Body of pancreas (tissue), 4 donors: ENCODE measurements around the gene HOXC5. TPM values are rescaled to one million over a fixed set of nuclear protein-coding genes. Genes with fewer than 3 reads are reported as not detected.
A peak's percentile ranks its signal among the peaks of the same experiment; 100 is the strongest.

Experiments used
- ATAC-seq: fragments of 150-250 bp; one replicate; pipeline ENCODE4 v1.9.1; 2016
- DNase-seq, 4 donors: peaks; one replicate each; pipeline ENCODE4 v3.0.0-alpha.2; 2019
- H3K27ac ChIP-seq, 4 donors: fragments of 200-600 bp; sonication (generic); 1 replicate in 3 of 4; 2 replicates in 1 of 4; pipeline versions ENCODE4 v1.5.1 to v1.6.1; 2016 to 2019; ENCODE audit warnings: mild to moderate bottlenecking in 1 of 4, mixed read lengths in 1 of 4, moderate library complexity in 1 of 4
- H3K27me3 ChIP-seq, 2 donors: fragments of 200-600 bp; sonication (generic); one replicate each; pipeline ENCODE4 v1.6.0; 2016; ENCODE audit warnings: mild to moderate bottlenecking in 1 of 2
- H3K36me3 ChIP-seq, 2 donors: fragments of 200-600 bp; sonication (generic); replicated peaks in 1 of 2; 2 replicates each; pipeline ENCODE4 v1.5.1; 2016; ENCODE audit warnings: low read depth in 2 of 2; ENCODE audit not compliant: insufficient read depth in 1 of 2
- H3K4me1 ChIP-seq: fragments of 200-600 bp; sonication (generic); one replicate; pipeline ENCODE4 v1.6.0; 2016
- H3K4me3 ChIP-seq, 2 donors: fragments of 200-600 bp; sonication (generic); 1 replicate in 1 of 2; 2 replicates in 1 of 2; pipeline ENCODE4 v1.5.1; 2016 to 2019
- H3K9me3 ChIP-seq, 3 donors: fragments of 200-600 bp; sonication (generic); 1 replicate in 2 of 3; 2 replicates in 1 of 3; pipeline ENCODE4 v1.5.1; 2016
- CTCF ChIP-seq, 7 experiments: fragments of 450-650 bp in 4 of 7; fragments of 200-600 bp in 3 of 7; sonication (generic) in 3 of 7; IDR thresholded peaks; one replicate each; pipeline ENCODE4 v1.5.1; 2016 to 2019; ENCODE audit warnings: antibody characterized with exemption in 7 of 7
- POLR2A ChIP-seq, 3 donors: fragments of 450-650 bp; IDR thresholded peaks; one replicate each; pipeline ENCODE4 v1.6.1; 2016; ENCODE audit warnings: antibody characterized with exemption in 3 of 3, mild to moderate bottlenecking in 2 of 3
- WGBS, 2 donors: methylation state at CpG; one replicate each; pipeline ENCODE4 v1.1.5; 2017; 5-methylcytosine and 5-hydroxymethylcytosine counted together
- intact Hi-C: fragments of 100-400 bp; cut with DNase I; formaldehyde crosslinking; loops from one replicate; pipeline ENCODE4 v1.15.1; 2023
- total RNA-seq, 2 donors: library from RNA; depleted of rRNA; stranded (reverse); fragments of >200 nt; gene quantifications; one replicate each; pipeline ENCODE4 v1.1.0, GENCODE V29; 2016

HOXC5 gene
- total RNA-seq, 2 donors from 2014 or later = not detected

- no peak overlapping the region for H3K27ac ChIP-seq
- ATAC-seq (no peak), DNase-seq (no peak)
- H3K27me3 ChIP-seq = peaks cover 0 to 68% of the 10 kb centered on the region in 2 donors
- no peaks in the 10 kb centered on the region for H3K36me3 ChIP-seq
- TF ChIP-seq POLR2A (IDR thresholded peaks at IDR 0.05) (no peak), CTCF (IDR thresholded peaks at IDR 0.05) (no peak)
- H3K4me3 ChIP-seq = no peak overlapping the region
- 19 to 44% methylated on average over 2 of the region's 2 CpGs for WGBS, 2 donors
- no peaks in the 10 kb centered on the region for H3K9me3 ChIP-seq
- intact Hi-C loops = no loop called here
- H3K4me1 ChIP-seq = peaks cover 17% of the 10 kb centered on the region
These were observed 24.6 kb upstream of the HOXC5 start for GRCh38 chr12:54008260-54008552.

DNA sequence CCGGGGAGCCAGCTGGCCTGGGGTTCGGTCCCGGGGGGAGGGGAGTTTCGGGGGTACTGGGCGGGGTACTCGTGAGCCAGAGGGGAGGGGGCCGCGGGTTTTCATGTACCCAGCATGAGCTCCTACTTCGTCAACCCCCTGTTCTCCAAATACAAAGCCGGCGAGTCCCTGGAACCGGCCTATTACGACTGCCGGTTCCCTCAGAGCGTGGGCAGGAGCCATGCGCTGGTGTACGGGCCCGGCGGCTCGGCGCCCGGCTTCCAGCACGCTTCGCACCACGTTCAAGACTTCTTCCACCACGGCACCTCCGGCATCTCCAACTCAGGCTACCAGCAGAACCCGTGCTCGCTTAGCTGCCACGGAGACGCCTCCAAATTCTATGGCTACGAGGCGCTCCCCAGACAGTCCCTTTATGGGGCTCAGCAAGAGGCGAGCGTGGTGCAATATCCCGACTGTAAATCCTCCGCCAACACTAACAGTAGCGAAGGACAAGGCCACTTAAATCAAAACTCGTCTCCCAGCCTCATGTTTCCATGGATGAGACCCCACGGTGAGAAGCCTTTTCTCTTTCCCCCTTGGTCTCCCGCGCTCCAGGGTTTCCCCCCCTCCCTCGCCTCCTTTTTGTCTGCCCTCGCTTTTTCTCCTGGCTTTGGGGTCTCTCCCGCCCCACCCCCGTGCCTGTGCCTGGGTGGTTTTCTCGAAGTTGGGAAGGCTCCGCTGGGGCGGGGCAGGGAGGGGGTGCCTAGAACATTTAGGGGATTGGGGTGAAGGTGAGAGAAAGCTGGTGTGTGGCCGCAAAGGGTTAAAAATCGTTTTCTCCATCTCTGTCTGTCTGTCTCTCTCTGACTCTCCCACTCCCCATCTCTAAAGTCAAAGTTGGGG, 23.4 kb upstream of the HOXC5 start:
- Histone ChIP-seq H3K4me3 (no peak overlapping the region), H3K9me3 (no peaks in the 10 kb centered on the region), H3K4me1 (peaks cover 17% of the 10 kb centered on the region), H3K27ac (no peak overlapping the region), H3K36me3 (no peaks in the 10 kb centered on the region), H3K27me3 (peaks cover 3 to 63% of the 10 kb centered on the region in 2 donors)
- WGBS, 2 donors = 1 to 4% methylated on average over 38 to 50 of the region's 51 CpGs
- DNase-seq (peak in 1 of 4 donors; percentile 34), ATAC-seq (peak; percentile 48)
- intact Hi-C loops = no loop called here
- TF ChIP-seq POLR2A (IDR thresholded peaks at IDR 0.05) (no peak), CTCF (IDR thresholded peaks at IDR 0.05) (no peak)

GRCh38 chr12:54010053-54010971, 22.5 kb upstream of the HOXC5 start:
- Histone ChIP-seq H3K9me3 (no peaks in the 10 kb centered on the region), H3K27me3 (peaks cover 6 to 63% of the 10 kb centered on the region in 2 donors), H3K27ac (no peak overlapping the region), H3K4me3 (no peak overlapping the region), H3K36me3 (no peaks in the 10 kb centered on the region), H3K4me1 (peaks cover 17% of the 10 kb centered on the region)
- intact Hi-C loops = no loop called here
- DNase-seq (no peak), ATAC-seq (no peak)
- 21 to 31% methylated on average over 10 of the region's 10 CpGs for WGBS, 2 donors
- TF ChIP-seq CTCF (IDR thresholded peaks at IDR 0.05) (no peak), POLR2A (IDR thresholded peaks at IDR 0.05) (no peak)

DNA sequence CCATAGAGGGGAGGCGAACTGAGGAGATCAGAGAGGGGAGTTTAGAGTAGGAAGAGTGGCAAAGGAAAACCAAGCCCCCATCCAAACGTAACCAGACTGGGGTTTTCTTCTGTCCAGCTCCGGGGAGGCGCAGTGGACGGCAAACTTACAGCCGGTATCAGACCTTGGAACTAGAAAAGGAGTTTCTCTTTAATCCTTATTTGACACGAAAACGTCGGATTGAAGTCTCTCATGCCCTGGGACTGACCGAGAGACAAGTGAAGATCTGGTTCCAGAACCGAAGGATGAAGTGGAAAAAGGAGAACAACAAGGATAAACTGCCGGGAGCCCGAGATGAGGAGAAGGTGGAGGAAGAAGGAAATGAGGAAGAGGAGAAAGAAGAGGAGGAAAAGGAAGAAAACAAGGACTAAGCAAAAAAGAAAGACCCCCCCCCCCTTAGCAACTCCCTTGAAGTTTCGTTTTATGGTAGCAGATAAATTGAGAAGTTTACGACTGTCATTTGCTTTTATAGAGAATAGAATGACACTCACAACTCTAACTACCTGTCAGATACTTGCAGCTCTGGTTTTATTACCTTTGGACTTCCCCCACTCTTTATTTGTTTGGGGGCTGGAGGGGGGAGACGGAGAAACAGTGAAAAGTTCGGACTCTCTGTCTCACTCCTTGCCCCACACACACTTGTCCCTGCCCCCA, 21.7 kb upstream of the HOXC5 start:
- Histone ChIP-seq H3K9me3 (no peaks in the 10 kb centered on the region), H3K27ac (no peak overlapping the region), H3K4me1 (peaks cover 14% of the 10 kb centered on the region), H3K4me3 (no peak overlapping the region), H3K36me3 (no peaks in the 10 kb centered on the region), H3K27me3 (peaks cover 6 to 67% of the 10 kb centered on the region in 2 donors)
- intact Hi-C loops = no loop called here
- no peak for DNase-seq
- no peak for ATAC-seq
- no peak for TF ChIP-seq CTCF (IDR thresholded peaks at IDR 0.05)
- no peak for TF ChIP-seq POLR2A (IDR thresholded peaks at IDR 0.05)
- 5 to 7% methylated on average over 17 of the region's 17 CpGs for WGBS, 2 donors
